Measurements from ENCODE around the gene CSDE1.

Gene CSDE1

DNA sequence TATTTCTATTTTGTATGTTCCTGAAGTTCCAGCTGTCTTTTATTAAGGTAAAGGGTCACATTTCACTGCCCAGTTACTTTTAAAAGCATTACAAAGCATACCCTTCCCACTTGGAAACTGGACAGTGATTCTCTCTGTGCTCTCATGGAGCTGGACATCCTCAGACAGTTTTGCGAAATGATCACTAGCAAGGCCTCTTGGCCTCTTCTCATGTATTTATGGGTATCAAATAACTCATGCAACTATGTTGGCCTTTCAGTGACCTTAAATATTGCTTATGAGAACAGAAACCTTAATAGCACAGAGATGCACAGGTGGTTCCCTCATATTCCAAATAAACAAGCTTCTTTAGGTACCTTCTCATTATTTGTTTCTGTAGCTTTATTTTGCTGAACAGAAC lies 54.5 kb downstream of the CSDE1 start:
- no peak overlapping the region for H3K4me3 ChIP-seq (replicated peaks; ENCODE audit: low read depth, low read length)
- no peak for DNase-seq (ENCODE audit: extremely low read depth, low read depth)

DNA sequence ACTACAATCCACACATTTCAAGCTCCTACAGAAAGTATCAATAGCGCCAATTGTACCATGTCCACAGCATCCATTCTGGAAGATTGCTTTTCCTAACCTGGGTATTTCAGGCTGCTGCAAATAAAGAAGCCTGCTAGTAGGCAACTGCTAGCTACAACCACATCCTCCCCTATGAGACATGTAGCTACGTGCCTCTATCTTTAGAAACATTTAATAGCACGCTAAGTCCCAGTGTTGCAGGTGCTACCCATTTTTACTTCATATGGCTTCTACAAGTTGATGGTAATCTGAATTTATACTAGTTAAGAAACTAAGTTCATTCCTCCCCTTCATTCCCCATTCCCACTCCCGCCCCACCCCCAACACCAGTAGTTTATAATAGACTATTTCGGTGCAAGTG lies 55.0 kb downstream of the CSDE1 start:
- TF ChIP-seq, protein P1, sequence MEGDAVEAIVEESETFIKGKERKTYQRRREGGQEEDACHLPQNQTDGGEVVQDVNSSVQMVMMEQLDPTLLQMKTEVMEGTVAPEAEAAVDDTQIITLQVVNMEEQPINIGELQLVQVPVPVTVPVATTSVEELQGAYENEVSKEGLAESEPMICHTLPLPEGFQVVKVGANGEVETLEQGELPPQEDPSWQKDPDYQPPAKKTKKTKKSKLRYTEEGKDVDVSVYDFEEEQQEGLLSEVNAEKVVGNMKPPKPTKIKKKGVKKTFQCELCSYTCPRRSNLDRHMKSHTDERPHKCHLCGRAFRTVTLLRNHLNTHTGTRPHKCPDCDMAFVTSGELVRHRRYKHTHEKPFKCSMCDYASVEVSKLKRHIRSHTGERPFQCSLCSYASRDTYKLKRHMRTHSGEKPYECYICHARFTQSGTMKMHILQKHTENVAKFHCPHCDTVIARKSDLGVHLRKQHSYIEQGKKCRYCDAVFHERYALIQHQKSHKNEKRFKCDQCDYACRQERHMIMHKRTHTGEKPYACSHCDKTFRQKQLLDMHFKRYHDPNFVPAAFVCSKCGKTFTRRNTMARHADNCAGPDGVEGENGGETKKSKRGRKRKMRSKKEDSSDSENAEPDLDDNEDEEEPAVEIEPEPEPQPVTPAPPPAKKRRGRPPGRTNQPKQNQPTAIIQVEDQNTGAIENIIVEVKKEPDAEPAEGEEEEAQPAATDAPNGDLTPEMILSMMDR (IDR thresholded peaks at IDR 0.05; ENCODE audit: low read depth, low read length, missing control alignments) = no peak
- H3K4me3 ChIP-seq (replicated peaks; ENCODE audit: low read depth, low read length) = no peak overlapping the region
- DNase-seq (ENCODE audit: extremely low read depth, low read depth) = no peak

More for the DNA sequence above, 54.5 kb downstream of the CSDE1 start:
- TF ChIP-seq, protein P1 (IDR thresholded peaks at IDR 0.05; ENCODE audit: low read depth, low read length, missing control alignments) = no peak

DNA sequence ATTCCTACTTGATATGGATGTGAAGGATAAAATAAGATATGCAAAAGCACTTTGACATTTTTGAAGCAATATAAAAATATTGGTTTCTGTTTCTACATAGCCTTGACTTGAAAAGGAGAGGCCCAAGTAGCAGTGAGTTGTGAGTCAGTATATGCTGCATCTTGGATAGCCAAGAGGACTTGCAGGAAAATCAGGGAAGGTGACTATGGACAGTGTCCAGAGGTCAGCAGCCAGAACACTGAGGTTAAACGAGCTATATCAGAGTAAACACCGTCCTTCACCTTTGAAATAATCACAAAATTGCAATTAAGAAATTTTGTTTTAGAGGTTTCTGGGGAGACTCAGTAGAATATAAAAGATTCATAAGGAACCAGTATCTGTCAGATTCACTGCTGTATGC lies 55.9 kb downstream of the CSDE1 start:
- TF ChIP-seq, protein P1 (IDR thresholded peaks at IDR 0.05; ENCODE audit: low read depth, low read length, missing control alignments) = no peak
- DNase-seq (ENCODE audit: extremely low read depth, low read depth) = no peak
- no peak overlapping the region for H3K4me3 ChIP-seq (replicated peaks; ENCODE audit: low read depth, low read length)

DNA sequence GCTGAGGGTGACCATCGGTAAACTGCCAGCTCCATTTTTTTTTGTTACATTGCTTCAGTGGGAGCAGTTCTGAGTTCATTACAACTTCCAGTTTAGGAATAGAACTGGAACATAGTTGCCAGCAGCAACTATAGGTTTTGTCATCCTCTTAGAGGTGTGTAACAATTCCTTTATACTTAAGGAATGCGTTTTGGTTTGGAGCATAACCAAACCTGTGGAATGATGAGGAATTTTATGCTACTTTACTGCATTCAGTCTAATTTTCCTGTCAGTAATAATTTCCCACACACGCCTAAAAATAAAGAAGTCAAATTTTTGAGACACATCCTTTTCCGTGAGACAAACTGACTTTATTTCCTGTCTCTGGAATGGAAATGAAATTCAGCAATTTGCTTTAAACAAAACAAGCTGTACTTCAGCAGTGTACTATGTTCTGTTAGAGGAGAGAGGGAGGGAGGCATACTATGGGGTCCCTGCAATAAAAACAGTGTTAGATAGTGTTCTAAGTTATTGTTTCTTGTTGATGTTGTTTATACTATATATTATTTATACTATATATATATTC lies 57.7 kb downstream of the CSDE1 start:
- TF ChIP-seq, protein P1 (IDR thresholded peaks at IDR 0.05; ENCODE audit: low read depth, low read length, missing control alignments) = no peak
- DNase-seq (ENCODE audit: extremely low read depth, low read depth) = no peak
- no peak overlapping the region for H3K4me3 ChIP-seq (replicated peaks; ENCODE audit: low read depth, low read length)

DNA sequence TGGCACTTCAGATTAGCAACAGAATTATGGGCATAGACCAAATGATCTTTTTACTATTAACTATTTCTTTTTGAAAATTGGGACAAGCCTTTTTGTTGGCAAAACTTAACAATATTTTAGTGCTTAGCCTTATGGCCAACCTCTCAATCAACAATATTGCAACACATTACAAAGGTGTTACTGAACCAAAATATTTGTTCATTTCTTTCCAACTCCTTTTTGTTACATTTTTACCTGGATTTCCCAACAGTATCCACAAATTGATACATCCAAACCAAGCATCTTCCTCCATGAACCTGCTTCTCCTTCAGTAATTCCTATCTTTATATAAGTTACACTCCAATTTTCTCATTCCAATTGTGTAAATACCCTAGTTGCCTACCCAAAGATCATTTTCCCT lies 61.0 kb downstream of the CSDE1 start:
- H3K4me3 ChIP-seq (replicated peaks; ENCODE audit: low read depth, low read length) = no peak overlapping the region

DNA sequence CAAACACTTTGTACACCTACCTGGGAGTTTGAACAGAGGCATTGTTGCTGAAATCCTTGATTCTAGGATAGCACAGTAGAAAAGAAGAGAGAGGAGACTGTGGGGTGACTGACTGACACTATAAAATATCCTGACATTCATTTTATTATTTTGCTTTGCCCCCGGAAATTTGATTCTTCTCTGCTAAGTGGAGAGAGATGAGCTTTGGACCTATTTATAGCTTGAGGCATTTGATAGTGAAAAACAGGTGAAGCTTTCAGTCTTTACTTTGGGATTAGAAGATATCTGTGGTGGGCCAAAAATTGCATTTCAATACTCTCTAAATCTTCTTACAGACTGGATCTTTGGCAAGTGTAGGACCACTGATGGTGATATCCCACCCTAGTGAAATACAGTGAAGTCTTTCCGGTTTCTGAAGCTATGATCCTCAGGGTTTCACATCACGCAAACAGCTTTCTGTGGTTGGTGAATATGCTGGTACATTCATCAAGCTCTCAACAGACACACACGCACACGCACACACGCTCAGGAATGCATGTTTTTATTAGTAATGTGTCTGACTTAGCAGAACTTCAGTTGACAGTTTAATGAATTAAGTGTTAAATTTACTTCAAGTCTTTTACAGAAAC lies 62.2 kb downstream of the CSDE1 start, which contains the start of gene AMPD1:
Gene AMPD1 (minus strand): TSS at position 117 of the 629 bp plus-strand sequence. CDS start 75 bp downstream, at position 42.
- H3K4me3 ChIP-seq (replicated peaks; ENCODE audit: low read depth, low read length) = no peak within 1 kb of the TSS
- no peak for DNase-seq (ENCODE audit: extremely low read depth, low read depth)
- TF ChIP-seq, protein P1 (IDR thresholded peaks at IDR 0.05; ENCODE audit: low read depth, low read length, missing control alignments) = no peak

More for the DNA sequence above, 61.0 kb downstream of the CSDE1 start:
- TF ChIP-seq, protein P1 (IDR thresholded peaks at IDR 0.05; ENCODE audit: low read depth, low read length, missing control alignments) = no peak
- DNase-seq (ENCODE audit: extremely low read depth, low read depth) = no peak

Measured in HFF-Myc (cell line).